DMS 273 (cell line): ENCODE measurements around the gene IQCE.

Source experiments
- DNase-seq: peaks from one replicate; lab custom pipeline; 2025; ENCODE audit not compliant: unreplicated experiment; lab: John Stamatoyannopoulos, UW

IQCE gene

GRCh38 chr7:2613098-2613930, 54.5 kb downstream of the IQCE start:
- no peak for DNase-seq

- DNase-seq: peak; percentile 79
Measured at GRCh38 chr7:2613931-2614600, 55.3 kb downstream of the IQCE start.

- DNase-seq: peak; percentile 87
Measured at GRCh38 chr7:2614631-2615330, 56.0 kb downstream of the IQCE start.

GRCh38 chr7:2616387-2617324, 57.9 kb downstream of the IQCE start:
- DNase-seq: no peak

- DNase-seq: no peak
Measured at GRCh38 chr7:2617325-2617905, 58.6 kb downstream of the IQCE start.

GRCh38 chr7:2619116-2619515, 60.3 kb downstream of the IQCE start:
- no peak for DNase-seq

- peak; percentile 63 for DNase-seq
Measured at GRCh38 chr7:2621061-2621828, 62.5 kb downstream of the IQCE start.

- no peak for DNase-seq
Measured at GRCh38 chr7:2621948-2622640, 63.3 kb downstream of the IQCE start.

- peak; percentile 54 for DNase-seq
Measured at GRCh38 chr7:2622869-2623697, 64.3 kb downstream of the IQCE start.

GRCh38 chr7:2623698-2624014, 64.9 kb downstream of the IQCE start:
- no peak for DNase-seq

GRCh38 chr7:2624293-2624886, 65.6 kb downstream of the IQCE start:
- DNase-seq: no peak

- DNase-seq: no peak
Measured at GRCh38 chr7:2626498-2627117, 67.8 kb downstream of the IQCE start.

GRCh38 chr7:2627258-2628129, 68.7 kb downstream of the IQCE start:
- DNase-seq: no peak

GRCh38 chr7:2628130-2628482, 69.3 kb downstream of the IQCE start:
- no peak for DNase-seq

GRCh38 chr7:2628891-2629290, 70.1 kb downstream of the IQCE start:
- DNase-seq: no peak
